Common myeloid progenitor, CD34-positive (primary cell): ENCODE results near the gene UBASH3B.

ENCODE experiments used
- CTCF ChIA-PET: fragments of 350-600 bp; sonication (Branson Sonifier 250); formaldehyde crosslinking; loops from one replicate; lab custom pipeline; 2021; ENCODE audit warnings: antibody characterized with exemption; lab: Charles Lee
- POLR2A ChIA-PET: fragments of 350-600 bp; sonication (Branson Sonifier 250); formaldehyde crosslinking; loops from one replicate; lab custom pipeline; 2021; ENCODE audit warnings: antibody characterized with exemption; lab: Charles Lee
- DNase-seq, 3 donors: peaks; one replicate each; pipeline versions ENCODE4 v3.0.0 to v3.0.0-alpha.2; 2013
- H3K27ac ChIP-seq, 2 experiments: 1 replicate in 1 of 2; 2 replicates in 1 of 2; pipeline ENCODE4 v1.7.0; 2013; ENCODE audit warnings: inconsistent platforms in 2 of 2, low read length in 2 of 2, mild to moderate bottlenecking in 2 of 2, low read depth in 1 of 2, moderate library complexity in 1 of 2; ENCODE audit not compliant: severe bottlenecking in 2 of 2, insufficient read depth in 1 of 2, poor library complexity in 1 of 2
- H3K27me3 ChIP-seq, 5 experiments: replicated peaks in 2 of 5; 1 replicate in 3 of 5; 2 replicates in 2 of 5; pipeline versions ENCODE4 v1.6.1 to v1.7.0; 2013; ENCODE audit warnings: low read length in 4 of 5, mild to moderate bottlenecking in 2 of 5, moderate library complexity in 2 of 5, inconsistent platforms in 1 of 5; ENCODE audit not compliant: insufficient read depth in 5 of 5, control insufficient read depth in 4 of 5
- H3K36me3 ChIP-seq, 4 experiments: 1 replicate in 2 of 4; 2 replicates in 2 of 4; pipeline versions ENCODE4 v1.6.1 to v1.7.0; 2013; ENCODE audit warnings: low read length in 3 of 4, control low read depth in 1 of 4, mild to moderate bottlenecking in 1 of 4; ENCODE audit not compliant: control insufficient read depth in 4 of 4, insufficient read depth in 4 of 4
- H3K4me1 ChIP-seq, 4 experiments: 1 replicate in 3 of 4; 2 replicates in 1 of 4; pipeline versions ENCODE4 v1.6.1 to v1.7.1; 2013; ENCODE audit warnings: low read length in 3 of 4, mild to moderate bottlenecking in 3 of 4, control low read depth in 1 of 4, inconsistent platforms in 1 of 4, moderate library complexity in 1 of 4; ENCODE audit not compliant: control insufficient read depth in 4 of 4, insufficient read depth in 4 of 4; ENCODE audit errors: control extremely low read depth in 1 of 4
- H3K4me3 ChIP-seq, 7 experiments: 1 replicate in 4 of 7; 2 replicates in 3 of 7; pipeline versions ENCODE4 v1.5.1 to v1.7.0; 2013; ENCODE audit warnings: mild to moderate bottlenecking in 7 of 7, low read length in 6 of 7, moderate library complexity in 6 of 7, inconsistent platforms in 2 of 7, low read depth in 2 of 7, control low read depth in 1 of 7; ENCODE audit not compliant: insufficient read depth in 4 of 7, control insufficient read depth in 1 of 7; ENCODE audit errors: extremely low read depth in 1 of 7
- H3K9me3 ChIP-seq, 5 experiments: 1 replicate in 4 of 5; 2 replicates in 1 of 5; pipeline versions ENCODE4 v1.6.1 to v1.7.1; 2013; ENCODE audit warnings: low read length in 4 of 5, mild to moderate bottlenecking in 2 of 5, inconsistent platforms in 1 of 5, low read depth in 1 of 5, moderate library complexity in 1 of 5; ENCODE audit not compliant: control insufficient read depth in 4 of 5, insufficient read depth in 2 of 5; ENCODE audit errors: control extremely low read depth in 1 of 5
- WGBS: methylation state at CpG from one replicate; pipeline ENCODE4 v1.1.5; 2013; ENCODE audit not compliant: insufficient coverage; 5-methylcytosine and 5-hydroxymethylcytosine counted together

Gene UBASH3B

GRCh38 chr11:122679466-122679865 is 23.9 kb downstream of the UBASH3B start:
- 100% methylated on average over 1 of the region's 2 CpGs for WGBS
- no peak for DNase-seq
- CTCF ChIA-PET: interaction anchor here (0.5 to 4.0 kb wide), 9 partner anchors 10 to 1425 kb away, joined by 3 to 19 read pairs (median 5); partner anchors contain the start of gene UBASH3B
- H3K36me3 ChIP-seq: peaks cover 0 to 12% (median 0%) of the 10 kb centered on the region in 4 experiments
- H3K27me3 ChIP-seq: no peaks in the 10 kb centered on the region
- H3K4me3 ChIP-seq: no peak overlapping the region
- H3K27ac ChIP-seq: no peak overlapping the region
- no peaks in the 10 kb centered on the region for H3K9me3 ChIP-seq
- POLR2A ChIA-PET: no interaction called here
- peaks cover 10 to 32% (median 21%) of the 10 kb centered on the region in 4 experiments for H3K4me1 ChIP-seq

GRCh38 chr11:122681070-122681469 is 25.5 kb downstream of the UBASH3B start:
- POLR2A ChIA-PET: no interaction called here
- Histone ChIP-seq H3K9me3 (no peaks in the 10 kb centered on the region), H3K4me3 (no peak overlapping the region), H3K27ac (no peak overlapping the region), H3K4me1 (peaks cover 0 to 26% (median 12%) of the 10 kb centered on the region in 4 experiments), H3K27me3 (no peaks in the 10 kb centered on the region), H3K36me3 (peaks cover 0 to 12% (median 0%) of the 10 kb centered on the region in 4 experiments)
- no CpG with 5 or more reads among the region's 3 CpGs for WGBS
- CTCF ChIA-PET: interaction anchor here (1.6 to 4.0 kb wide), 2 partner anchors 29 to 75 kb away, joined by 3 to 19 read pairs; no protein-coding TSS in a partner anchor
- no peak for DNase-seq

GRCh38 chr11:122681735-122682134 is 26.2 kb downstream of the UBASH3B start:
- 83% methylated on average over 4 of the region's 7 CpGs for WGBS
- H3K9me3 ChIP-seq: no peaks in the 10 kb centered on the region
- ChIA-PET POLR2A (no interaction called here), CTCF (interaction anchor here (1.2 to 4.0 kb wide), 3 partner anchors 10 to 74 kb away, joined by 3 to 19 read pairs (median 4); no protein-coding TSS in a partner anchor)
- H3K4me1 ChIP-seq: peaks cover 0 to 32% (median 12%) of the 10 kb centered on the region in 4 experiments
- H3K4me3 ChIP-seq: no peak overlapping the region
- DNase-seq: peak in 2 of 3 donors; percentile 59 to 67
- no peaks in the 10 kb centered on the region for H3K27me3 ChIP-seq
- H3K27ac ChIP-seq: no peak overlapping the region
- H3K36me3 ChIP-seq: peaks cover 0 to 12% (median 0%) of the 10 kb centered on the region in 4 experiments

GRCh38 chr11:122682464-122682863 is 26.9 kb downstream of the UBASH3B start:
- Histone ChIP-seq H3K27ac (no peak overlapping the region), H3K4me3 (no peak overlapping the region), H3K4me1 (peaks cover 0 to 33% (median 12%) of the 10 kb centered on the region in 4 experiments), H3K9me3 (no peaks in the 10 kb centered on the region), H3K36me3 (peaks cover 0 to 15% (median 0%) of the 10 kb centered on the region in 4 experiments), H3K27me3 (no peaks in the 10 kb centered on the region)
- CTCF ChIA-PET: interaction anchor here (0.9 to 4.0 kb wide), 4 partner anchors 9 to 73 kb away, joined by 3 to 19 read pairs (median 4); no protein-coding TSS in a partner anchor
- no peak for DNase-seq
- no CpG with 5 or more reads among the region's 4 CpGs for WGBS
- POLR2A ChIA-PET: no interaction called here

- ChIA-PET POLR2A (no interaction called here), CTCF (interaction anchor here (0.8 to 2.0 kb wide), 4 partner anchors 12 to 74 kb away, joined by 3 to 12 read pairs (median 4); no protein-coding TSS in a partner anchor)
- no peak overlapping the region for H3K27ac ChIP-seq
These were observed 29.5 kb downstream of the UBASH3B start for GRCh38 chr11:122685041-122685440.

GRCh38 chr11:122686111-122686510 is 30.6 kb downstream of the UBASH3B start:
- Histone ChIP-seq H3K4me3 (no peak overlapping the region), H3K27me3 (no peaks in the 10 kb centered on the region), H3K27ac (no peak overlapping the region), H3K9me3 (no peaks in the 10 kb centered on the region), H3K4me1 (peaks cover 4 to 58% (median 27%) of the 10 kb centered on the region in 4 experiments), H3K36me3 (peaks cover 0 to 11% (median 1%) of the 10 kb centered on the region in 4 experiments)
- 86% methylated on average over 6 of the region's 8 CpGs for WGBS
- DNase-seq: no peak
- POLR2A ChIA-PET: no interaction called here
- CTCF ChIA-PET: interaction anchor here (1.0 to 2.0 kb wide), 6 partner anchors 11 to 70 kb away, joined by 3 to 12 read pairs (median 4); partner anchors contain the start of gene UBASH3B

More at GRCh38 chr11:122685041-122685440, 29.5 kb downstream of the UBASH3B start:
- Histone ChIP-seq H3K9me3 (no peaks in the 10 kb centered on the region), H3K36me3 (peaks cover 0 to 11% (median 0%) of the 10 kb centered on the region in 4 experiments), H3K4me1 (peaks cover 0 to 49% (median 19%) of the 10 kb centered on the region in 4 experiments), H3K27me3 (no peaks in the 10 kb centered on the region), H3K4me3 (no peak overlapping the region)
- no peak for DNase-seq
- WGBS: no CpG with 5 or more reads among the region's 2 CpGs

- DNase-seq: no peak
- 99% methylated on average over 7 of the region's 7 CpGs for WGBS
- Histone ChIP-seq H3K36me3 (peaks cover 0 to 3% (median 1%) of the 10 kb centered on the region in 4 experiments), H3K4me3 (peak overlapping the region in 1 of 7 experiments; percentile 23), H3K27ac (no peak overlapping the region), H3K9me3 (no peaks in the 10 kb centered on the region), H3K4me1 (peaks cover 17 to 69% (median 50%) of the 10 kb centered on the region in 4 experiments), H3K27me3 (no peaks in the 10 kb centered on the region)
- ChIA-PET CTCF (interaction anchor here (0.6 to 2.8 kb wide), 6 partner anchors 11 to 65 kb away, joined by 3 to 15 read pairs (median 4); no protein-coding TSS in a partner anchor), POLR2A (no interaction called here)
These were observed 34.9 kb downstream of the UBASH3B start for GRCh38 chr11:122690384-122690783.
